22Rv1 (cell line): ENCODE data around the gene MBOAT7.

ENCODE experiments used
- ZFX ChIP-seq: fragments of 450-650 bp; IDR thresholded peaks from 2 replicates; pipeline ENCODE4 v1.6.1; 2017; ENCODE audit warnings: antibody characterized with exemption, borderline replicate concordance
- TF ChIP-seq, protein P1 (sequence below): fragments of 450-650 bp; IDR thresholded peaks from 2 replicates; pipeline ENCODE4 v1.5.1; 2017; ENCODE audit warnings: mild to moderate bottlenecking

DNA sequence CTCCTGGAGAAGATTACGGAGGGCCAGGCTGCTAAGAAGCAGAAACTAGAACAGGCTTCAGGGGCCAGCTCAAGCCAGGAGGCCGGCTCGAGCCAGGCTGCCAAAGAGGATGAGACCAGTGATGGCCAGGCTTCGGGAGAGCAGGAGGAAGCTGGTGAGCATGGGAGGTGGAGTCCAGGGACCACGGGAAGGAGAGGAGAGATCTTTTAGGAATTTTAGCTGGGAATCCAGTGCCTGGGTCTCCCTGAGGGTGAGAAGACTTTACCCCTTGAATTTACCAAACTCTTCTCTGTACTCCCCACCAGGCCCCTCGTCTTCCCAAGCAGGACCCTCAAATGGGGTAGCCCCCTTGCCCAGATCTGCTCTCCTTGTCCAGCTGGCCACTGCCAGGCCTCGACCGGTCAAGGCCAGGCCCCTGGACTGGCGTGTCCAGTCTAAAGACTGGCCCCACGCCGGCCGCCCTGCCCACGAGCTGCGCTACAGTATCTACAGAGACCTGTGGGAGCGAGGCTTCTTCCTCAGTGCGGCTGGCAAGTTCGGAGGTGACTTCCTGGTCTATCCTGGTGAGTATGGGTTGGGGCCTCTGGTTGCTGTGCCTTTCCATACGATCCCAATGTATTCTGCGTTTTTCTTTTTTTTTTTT is 2.6 kb upstream of the MBOAT7 start:
- TF ChIP-seq, protein P1, sequence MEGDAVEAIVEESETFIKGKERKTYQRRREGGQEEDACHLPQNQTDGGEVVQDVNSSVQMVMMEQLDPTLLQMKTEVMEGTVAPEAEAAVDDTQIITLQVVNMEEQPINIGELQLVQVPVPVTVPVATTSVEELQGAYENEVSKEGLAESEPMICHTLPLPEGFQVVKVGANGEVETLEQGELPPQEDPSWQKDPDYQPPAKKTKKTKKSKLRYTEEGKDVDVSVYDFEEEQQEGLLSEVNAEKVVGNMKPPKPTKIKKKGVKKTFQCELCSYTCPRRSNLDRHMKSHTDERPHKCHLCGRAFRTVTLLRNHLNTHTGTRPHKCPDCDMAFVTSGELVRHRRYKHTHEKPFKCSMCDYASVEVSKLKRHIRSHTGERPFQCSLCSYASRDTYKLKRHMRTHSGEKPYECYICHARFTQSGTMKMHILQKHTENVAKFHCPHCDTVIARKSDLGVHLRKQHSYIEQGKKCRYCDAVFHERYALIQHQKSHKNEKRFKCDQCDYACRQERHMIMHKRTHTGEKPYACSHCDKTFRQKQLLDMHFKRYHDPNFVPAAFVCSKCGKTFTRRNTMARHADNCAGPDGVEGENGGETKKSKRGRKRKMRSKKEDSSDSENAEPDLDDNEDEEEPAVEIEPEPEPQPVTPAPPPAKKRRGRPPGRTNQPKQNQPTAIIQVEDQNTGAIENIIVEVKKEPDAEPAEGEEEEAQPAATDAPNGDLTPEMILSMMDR = no peak
- no peak for TF ChIP-seq ZFX
